Cardiac muscle cell (in vitro differentiated cells and primary cell): ENCODE measurements around the gene HYPK. TPM values are rescaled to one million over a fixed set of nuclear protein-coding genes. Genes with fewer than 3 reads are reported as not detected.
A peak's percentile ranks its signal among the peaks of the same experiment; 100 is the strongest.
"Not testable (repeated sequence)": the region's sequence is repeated elsewhere in the genome, so short reads cannot be mapped to it uniquely, and the experiment has no call there.

Experiments
- DNase-seq, 2 donors: peaks; one replicate each; pipeline versions ENCODE4 v3.0.0 to v3.0.0-alpha.2; 2010 to 2017; ENCODE audit warnings: low read depth in 1 of 2, low spot score in 1 of 2
- H3K27ac ChIP-seq: fragments of 200-600 bp; sonication (generic); 2 replicates; pipeline ENCODE4 v1.5.1; 2016
- H3K27me3 ChIP-seq: fragments of 200-600 bp; sonication (generic); 2 replicates; pipeline ENCODE4 v1.6.0; 2016; ENCODE audit warnings: control low read depth
- H3K36me3 ChIP-seq: fragments of 200-600 bp; sonication (generic); 2 replicates; pipeline ENCODE4 v1.5.1; 2016; ENCODE audit warnings: control low read depth
- H3K4me1 ChIP-seq: fragments of 200-600 bp; sonication (generic); 2 replicates; pipeline ENCODE4 v1.8.1; 2017; ENCODE audit warnings: low read depth, mild to moderate bottlenecking, mixed run types
- H3K4me3 ChIP-seq: fragments of 200-600 bp; sonication (generic); 2 replicates; pipeline ENCODE4 v1.5.1; 2016; ENCODE audit warnings: mild to moderate bottlenecking
- H3K9me3 ChIP-seq: fragments of 200-600 bp; sonication (generic); 2 replicates; pipeline ENCODE4 v1.5.1; 2017; ENCODE audit warnings: low read depth, mild to moderate bottlenecking, control low read depth
- CTCF ChIP-seq: IDR thresholded peaks from 2 replicates; pipeline ENCODE4 v1.5.1; 2012; ENCODE audit warnings: low read depth, mild to moderate bottlenecking, low read length
- polyA plus RNA-seq: library from polyadenylated mRNA; unstranded; fragments of >200 nt; fragmentation: Nextera tagmentation; extraction: Ambion mirVana; gene quantifications from 2 replicates; pipeline ENCODE4 v1.2.1, GENCODE V29; 2016
- total RNA-seq: library from RNA; depleted of rRNA; stranded (reverse); fragments of >200 nt; gene quantifications from 2 replicates; pipeline ENCODE4 v1.2.3, GENCODE V29; 2016

The HYPK gene
- total and polyA plus RNA-seq, 2 experiments from 2014 or later: 12.8 to 17.2 TPM

- TF ChIP-seq CTCF: no peak
- no peaks in the 10 kb centered on the region for H3K9me3 ChIP-seq
- H3K36me3 ChIP-seq: peaks cover 6% of the 10 kb centered on the region
- H3K27ac ChIP-seq: no peak overlapping the region
- no peak for DNase-seq
- no peaks in the 10 kb centered on the region for H3K27me3 ChIP-seq
- H3K4me3 ChIP-seq: no peak overlapping the region
- H3K4me1 ChIP-seq: no peaks in the 10 kb centered on the region
Observed at GRCh38 chr15:43821505-43821904, 21.1 kb downstream of the HYPK start.

GRCh38 chr15:43824302-43825246 lies 24.2 kb downstream of the HYPK start, which contains the start of gene MFAP1:
Gene MFAP1 (minus strand): TSS chr15:43824690. CDS start chr15:43824569, 121 bp downstream.
- Histone ChIP-seq H3K36me3 (no peaks in the 10 kb centered on the region), H3K27ac (peak within 1 kb of the TSS; percentile 93), H3K4me3 (peak within 1 kb of the TSS; percentile 90), H3K27me3 (no peaks in the 10 kb centered on the region), H3K4me1 (no peaks in the 10 kb centered on the region), H3K9me3 (no peaks in the 10 kb centered on the region)
- peak; percentile 95 to 98 for DNase-seq
- no peak for TF ChIP-seq CTCF

- not testable (repeated sequence) for H3K27ac ChIP-seq, H3K4me3 ChIP-seq, H3K36me3 ChIP-seq, H3K27me3 ChIP-seq, DNase-seq, H3K9me3 ChIP-seq, H3K4me1 ChIP-seq
Observed at GRCh38 chr15:43825305-43825704, 24.9 kb downstream of the HYPK start.

- TF ChIP-seq CTCF: no peak
- no peak for DNase-seq
- H3K4me3 ChIP-seq: peak overlapping the region; percentile 24
- no peak overlapping the region for H3K27ac ChIP-seq
- H3K9me3 ChIP-seq: no peaks in the 10 kb centered on the region
- H3K27me3 ChIP-seq: no peaks in the 10 kb centered on the region
- H3K36me3 ChIP-seq: no peaks in the 10 kb centered on the region
- no peaks in the 10 kb centered on the region for H3K4me1 ChIP-seq
Observed at GRCh38 chr15:43826029-43826507, 25.7 kb downstream of the HYPK start.

- H3K27ac ChIP-seq: peak within 1 kb of the TSS; percentile 16
- H3K4me3 ChIP-seq: peak within 1 kb of the TSS; percentile 24
- H3K4me1 ChIP-seq: no peaks in the 10 kb centered on the region
- H3K9me3 ChIP-seq: no peaks in the 10 kb centered on the region
- TF ChIP-seq CTCF: no peak
- no peaks in the 10 kb centered on the region for H3K36me3 ChIP-seq
- no peaks in the 10 kb centered on the region for H3K27me3 ChIP-seq
- peak; percentile 80 to 88 for DNase-seq
Observed at GRCh38 chr15:43826508-43827341, 26.3 kb downstream of the HYPK start, which contains the start of gene WDR76. Gene WDR76 (plus strand): TSS chr15:43827002. CDS start chr15:43827033, 31 bp downstream.
